Measurements from ENCODE around the gene LMBRD2.

LMBRD2 gene

DNA sequence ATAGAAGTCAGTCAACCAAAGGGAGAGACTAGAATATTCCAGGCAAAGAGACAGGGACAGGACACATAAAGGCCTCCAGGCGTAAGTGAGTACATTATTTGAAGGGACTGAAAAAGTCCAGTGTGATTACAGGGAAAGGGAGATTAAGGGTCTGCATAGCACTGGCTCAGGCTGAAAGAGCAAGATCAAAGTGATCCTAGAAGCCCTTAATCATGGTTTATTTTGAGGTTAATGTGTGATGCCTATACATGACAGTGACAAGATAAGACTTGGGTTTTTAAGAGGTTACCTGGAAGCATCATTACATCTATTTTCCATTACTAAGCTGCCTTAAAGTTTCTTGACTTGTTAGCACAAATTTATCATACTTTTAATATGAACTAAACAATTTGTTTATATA is 25.8 kb downstream of the LMBRD2 start:
- Histone ChIP-seq H3K36me3 (ENCODE audit: control insufficient read depth in 1 of 2, insufficient read depth in 2 of 2, low read length in 2 of 2) (peaks cover 6 to 27% of the 10 kb centered on the region in 2 donors), H3K9ac (ENCODE audit: low read depth in 1 of 2, low read length in 2 of 2) (no peak overlapping the region), H3K27me3 (ENCODE audit: control insufficient read depth in 1 of 2, insufficient read depth in 2 of 2, low read length in 2 of 2) (no peaks in the 10 kb centered on the region), H3K4me3 (ENCODE audit: low read depth in 1 of 2, low read length in 2 of 2) (no peak overlapping the region), H3K27ac (ENCODE audit: low read depth, low read length) (no peak overlapping the region), H3K9me3 (ENCODE audit: control insufficient read depth in 1 of 2, low read length in 2 of 2) (peaks cover 0 to 8% of the 10 kb centered on the region in 2 donors), H3K4me1 (ENCODE audit: control insufficient read depth in 1 of 2, insufficient read depth in 2 of 2, low read length in 2 of 2) (no peaks in the 10 kb centered on the region)

DNA sequence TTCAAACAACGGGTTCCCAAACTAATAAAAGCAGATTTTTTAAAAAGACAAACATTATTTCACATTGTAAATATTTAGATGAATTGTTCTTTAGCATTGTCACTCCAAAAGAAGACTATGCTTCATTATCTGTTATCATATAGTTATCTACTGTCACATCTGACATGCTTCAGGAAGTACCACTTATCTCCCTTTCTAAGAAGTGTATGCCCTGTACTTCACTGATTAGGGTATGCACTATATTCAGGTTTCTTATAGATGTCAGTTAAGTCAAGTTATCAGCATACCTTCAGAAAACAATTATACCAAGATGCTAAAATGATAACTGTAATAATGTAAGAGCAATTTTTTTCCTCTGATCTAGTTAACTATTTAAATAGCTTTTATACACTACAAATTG is 40.4 kb downstream of the LMBRD2 start:
- Histone ChIP-seq H3K27ac (ENCODE audit: low read depth, low read length) (no peak overlapping the region), H3K9me3 (ENCODE audit: control insufficient read depth in 1 of 2, low read length in 2 of 2) (no peaks in the 10 kb centered on the region), H3K4me3 (ENCODE audit: low read depth in 1 of 2, low read length in 2 of 2) (no peak overlapping the region), H3K36me3 (ENCODE audit: control insufficient read depth in 1 of 2, insufficient read depth in 2 of 2, low read length in 2 of 2) (peaks cover 23 to 40% of the 10 kb centered on the region in 2 donors), H3K4me1 (ENCODE audit: control insufficient read depth in 1 of 2, insufficient read depth in 2 of 2, low read length in 2 of 2) (peaks cover 0 to 8% of the 10 kb centered on the region in 2 donors), H3K9ac (ENCODE audit: low read depth in 1 of 2, low read length in 2 of 2) (no peak overlapping the region), H3K27me3 (ENCODE audit: control insufficient read depth in 1 of 2, insufficient read depth in 2 of 2, low read length in 2 of 2) (no peaks in the 10 kb centered on the region)

- Histone ChIP-seq H3K36me3 (ENCODE audit: control insufficient read depth in 1 of 2, insufficient read depth in 2 of 2, low read length in 2 of 2) (peaks cover 21 to 51% of the 10 kb centered on the region in 2 donors), H3K9ac (ENCODE audit: low read depth in 1 of 2, low read length in 2 of 2) (no peak overlapping the region), H3K27me3 (ENCODE audit: control insufficient read depth in 1 of 2, insufficient read depth in 2 of 2, low read length in 2 of 2) (no peaks in the 10 kb centered on the region), H3K4me1 (ENCODE audit: control insufficient read depth in 1 of 2, insufficient read depth in 2 of 2, low read length in 2 of 2) (peaks cover 0 to 8% of the 10 kb centered on the region in 2 donors), H3K27ac (ENCODE audit: low read depth, low read length) (no peak overlapping the region), H3K9me3 (ENCODE audit: control insufficient read depth in 1 of 2, low read length in 2 of 2) (no peaks in the 10 kb centered on the region), H3K4me3 (ENCODE audit: low read depth in 1 of 2, low read length in 2 of 2) (no peak overlapping the region)
These were observed 42.8 kb downstream of the LMBRD2 start for GRCh38 chr5:36108758-36109460.

DNA sequence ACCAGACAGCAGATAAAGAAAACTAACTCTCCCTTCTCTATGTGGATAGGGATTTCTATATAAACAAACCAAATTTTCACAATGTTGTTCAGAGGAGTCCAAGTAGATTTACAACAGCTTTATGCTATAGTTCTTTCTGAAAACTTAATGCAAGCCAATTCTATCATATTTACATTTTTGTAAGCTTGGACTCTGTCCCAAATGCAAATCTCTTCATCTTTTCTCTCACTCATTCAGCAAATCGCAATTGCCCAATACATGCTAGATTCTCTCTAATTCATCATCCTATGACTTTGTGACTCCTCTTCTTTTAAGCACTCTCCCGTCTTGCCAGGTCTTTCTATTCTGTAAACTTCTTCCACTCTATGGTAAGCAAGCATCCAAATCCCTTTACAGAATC is 45.9 kb downstream of the LMBRD2 start:
- Histone ChIP-seq H3K9ac (ENCODE audit: low read depth in 1 of 2, low read length in 2 of 2) (no peak overlapping the region), H3K27me3 (ENCODE audit: control insufficient read depth in 1 of 2, insufficient read depth in 2 of 2, low read length in 2 of 2) (no peaks in the 10 kb centered on the region), H3K4me1 (ENCODE audit: control insufficient read depth in 1 of 2, insufficient read depth in 2 of 2, low read length in 2 of 2) (no peaks in the 10 kb centered on the region), H3K4me3 (ENCODE audit: low read depth in 1 of 2, low read length in 2 of 2) (no peak overlapping the region), H3K27ac (ENCODE audit: low read depth, low read length) (no peak overlapping the region), H3K9me3 (ENCODE audit: control insufficient read depth in 1 of 2, low read length in 2 of 2) (no peaks in the 10 kb centered on the region), H3K36me3 (ENCODE audit: control insufficient read depth in 1 of 2, insufficient read depth in 2 of 2, low read length in 2 of 2) (peaks cover 19 to 47% of the 10 kb centered on the region in 2 donors)

- H3K9ac ChIP-seq (ENCODE audit: low read depth in 1 of 2, low read length in 2 of 2) = no peak overlapping the region
- no peak overlapping the region for H3K27ac ChIP-seq (ENCODE audit: low read depth, low read length)
- H3K27me3 ChIP-seq (ENCODE audit: control insufficient read depth in 1 of 2, insufficient read depth in 2 of 2, low read length in 2 of 2) = no peaks in the 10 kb centered on the region
- H3K4me3 ChIP-seq (ENCODE audit: low read depth in 1 of 2, low read length in 2 of 2) = no peak overlapping the region
- H3K36me3 ChIP-seq (ENCODE audit: control insufficient read depth in 1 of 2, insufficient read depth in 2 of 2, low read length in 2 of 2) = peaks cover 4 to 11% of the 10 kb centered on the region in 2 donors
- no peaks in the 10 kb centered on the region for H3K9me3 ChIP-seq (ENCODE audit: control insufficient read depth in 1 of 2, low read length in 2 of 2)
- H3K4me1 ChIP-seq (ENCODE audit: control insufficient read depth in 1 of 2, insufficient read depth in 2 of 2, low read length in 2 of 2) = no peaks in the 10 kb centered on the region
These were observed 51.9 kb downstream of the LMBRD2 start for GRCh38 chr5:36099748-36100147.

- Histone ChIP-seq H3K4me1 (ENCODE audit: control insufficient read depth in 1 of 2, insufficient read depth in 2 of 2, low read length in 2 of 2) (no peaks in the 10 kb centered on the region), H3K27me3 (ENCODE audit: control insufficient read depth in 1 of 2, insufficient read depth in 2 of 2, low read length in 2 of 2) (no peaks in the 10 kb centered on the region), H3K27ac (ENCODE audit: low read depth, low read length) (no peak overlapping the region), H3K36me3 (ENCODE audit: control insufficient read depth in 1 of 2, insufficient read depth in 2 of 2, low read length in 2 of 2) (no peaks in the 10 kb centered on the region), H3K9me3 (ENCODE audit: control insufficient read depth in 1 of 2, low read length in 2 of 2) (no peaks in the 10 kb centered on the region), H3K4me3 (ENCODE audit: low read depth in 1 of 2, low read length in 2 of 2) (no peak overlapping the region), H3K9ac (ENCODE audit: low read depth in 1 of 2, low read length in 2 of 2) (no peak overlapping the region)
These were observed 55.2 kb downstream of the LMBRD2 start for GRCh38 chr5:36096486-36096885.

- no peaks in the 10 kb centered on the region for H3K36me3 ChIP-seq (ENCODE audit: control insufficient read depth in 1 of 2, insufficient read depth in 2 of 2, low read length in 2 of 2)
- H3K27me3 ChIP-seq (ENCODE audit: control insufficient read depth in 1 of 2, insufficient read depth in 2 of 2, low read length in 2 of 2) = no peaks in the 10 kb centered on the region
- no peaks in the 10 kb centered on the region for H3K4me1 ChIP-seq (ENCODE audit: control insufficient read depth in 1 of 2, insufficient read depth in 2 of 2, low read length in 2 of 2)
- no peak overlapping the region for H3K9ac ChIP-seq (ENCODE audit: low read depth in 1 of 2, low read length in 2 of 2)
- H3K4me3 ChIP-seq (ENCODE audit: low read depth in 1 of 2, low read length in 2 of 2) = no peak overlapping the region
- H3K27ac ChIP-seq (ENCODE audit: low read depth, low read length) = no peak overlapping the region
- H3K9me3 ChIP-seq (ENCODE audit: control insufficient read depth in 1 of 2, low read length in 2 of 2) = peaks cover 0 to 4% of the 10 kb centered on the region in 2 donors
These were observed 61.7 kb downstream of the LMBRD2 start for GRCh38 chr5:36089989-36090388.

DNA sequence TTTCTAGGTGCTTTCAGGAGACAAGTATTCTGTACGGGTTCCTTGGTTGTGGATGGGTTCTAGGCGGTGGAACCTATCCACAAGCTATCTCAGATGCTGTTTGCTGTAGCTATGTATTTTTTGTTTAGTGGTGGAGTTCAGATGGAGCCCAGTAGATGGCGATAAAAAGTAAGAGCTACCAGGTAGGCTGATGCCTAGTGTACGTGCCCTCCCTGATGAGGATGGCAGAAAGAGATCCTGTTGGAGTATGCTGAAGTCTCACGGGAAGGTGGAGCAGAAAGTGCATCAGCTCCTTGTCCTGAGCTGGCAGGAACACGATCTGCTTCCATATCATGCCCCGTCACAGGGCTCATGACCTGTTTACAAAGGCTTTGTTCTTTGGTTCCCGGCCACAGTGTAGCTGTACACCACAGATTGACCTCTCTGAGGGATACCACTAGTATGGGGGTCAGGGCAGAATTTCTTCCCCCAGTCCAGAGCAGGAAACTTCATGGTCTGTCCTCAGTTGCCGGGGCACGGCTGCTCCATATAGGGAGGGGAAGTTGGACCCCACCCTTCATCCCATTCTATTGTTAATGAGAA is 72.4 kb downstream of the LMBRD2 start:
- H3K9me3 ChIP-seq (ENCODE audit: control insufficient read depth in 1 of 2, low read length in 2 of 2) = no peaks in the 10 kb centered on the region
- H3K9ac ChIP-seq (ENCODE audit: low read depth in 1 of 2, low read length in 2 of 2) = no peak overlapping the region
- H3K27ac ChIP-seq (ENCODE audit: low read depth, low read length) = no peak overlapping the region
- no peaks in the 10 kb centered on the region for H3K4me1 ChIP-seq (ENCODE audit: control insufficient read depth in 1 of 2, insufficient read depth in 2 of 2, low read length in 2 of 2)
- H3K4me3 ChIP-seq (ENCODE audit: low read depth in 1 of 2, low read length in 2 of 2) = no peak overlapping the region
- peaks cover 0 to 3% of the 10 kb centered on the region in 2 donors for H3K27me3 ChIP-seq (ENCODE audit: control insufficient read depth in 1 of 2, insufficient read depth in 2 of 2, low read length in 2 of 2)
- no peaks in the 10 kb centered on the region for H3K36me3 ChIP-seq (ENCODE audit: control insufficient read depth in 1 of 2, insufficient read depth in 2 of 2, low read length in 2 of 2)

GRCh38 chr5:36078430-36078829 is 73.3 kb downstream of the LMBRD2 start:
- H3K4me1 ChIP-seq (ENCODE audit: control insufficient read depth in 1 of 2, insufficient read depth in 2 of 2, low read length in 2 of 2) = no peaks in the 10 kb centered on the region
- peaks cover 0 to 3% of the 10 kb centered on the region in 2 donors for H3K27me3 ChIP-seq (ENCODE audit: control insufficient read depth in 1 of 2, insufficient read depth in 2 of 2, low read length in 2 of 2)
- H3K4me3 ChIP-seq (ENCODE audit: low read depth in 1 of 2, low read length in 2 of 2) = no peak overlapping the region
- no peaks in the 10 kb centered on the region for H3K9me3 ChIP-seq (ENCODE audit: control insufficient read depth in 1 of 2, low read length in 2 of 2)
- H3K9ac ChIP-seq (ENCODE audit: low read depth in 1 of 2, low read length in 2 of 2) = no peak overlapping the region
- H3K36me3 ChIP-seq (ENCODE audit: control insufficient read depth in 1 of 2, insufficient read depth in 2 of 2, low read length in 2 of 2) = no peaks in the 10 kb centered on the region
- no peak overlapping the region for H3K27ac ChIP-seq (ENCODE audit: low read depth, low read length)

DNA sequence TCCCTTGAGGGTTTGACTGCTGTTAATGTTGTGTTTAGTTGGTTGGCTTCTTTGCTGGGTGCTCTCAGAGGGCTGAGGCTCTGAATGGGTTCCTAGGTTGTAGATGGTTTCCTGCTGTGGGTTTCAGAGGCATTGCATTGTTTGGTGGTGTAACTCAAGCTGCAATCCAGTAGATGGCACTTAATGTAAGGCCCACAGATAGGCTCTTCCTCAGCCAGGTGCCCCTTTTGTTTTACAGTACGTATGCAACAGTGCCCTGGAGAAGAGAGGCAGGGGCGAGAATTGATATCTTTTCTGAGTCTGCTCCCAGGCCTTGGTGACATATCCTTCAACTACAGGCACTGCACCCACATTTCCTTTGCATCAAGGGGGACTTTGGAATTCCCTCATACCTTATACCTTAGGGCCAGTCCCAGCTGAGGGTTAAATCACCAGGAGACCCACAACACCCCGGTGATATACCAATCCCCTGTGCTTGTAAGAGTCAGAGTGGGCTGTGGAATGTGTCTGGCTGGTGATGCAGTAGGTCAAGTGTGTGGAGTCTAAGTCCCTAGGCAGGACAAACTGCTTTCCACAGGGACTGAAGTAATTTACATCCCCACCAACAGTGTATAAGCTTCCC is 78.0 kb downstream of the LMBRD2 start:
- Histone ChIP-seq H3K27ac (ENCODE audit: low read depth, low read length) (no peak overlapping the region), H3K9me3 (ENCODE audit: control insufficient read depth in 1 of 2, low read length in 2 of 2) (no peaks in the 10 kb centered on the region), H3K9ac (ENCODE audit: low read depth in 1 of 2, low read length in 2 of 2) (no peak overlapping the region), H3K27me3 (ENCODE audit: control insufficient read depth in 1 of 2, insufficient read depth in 2 of 2, low read length in 2 of 2) (no peaks in the 10 kb centered on the region), H3K36me3 (ENCODE audit: control insufficient read depth in 1 of 2, insufficient read depth in 2 of 2, low read length in 2 of 2) (no peaks in the 10 kb centered on the region), H3K4me3 (ENCODE audit: low read depth in 1 of 2, low read length in 2 of 2) (no peak overlapping the region), H3K4me1 (ENCODE audit: control insufficient read depth in 1 of 2, insufficient read depth in 2 of 2, low read length in 2 of 2) (no peaks in the 10 kb centered on the region)
